ENCODE data around the gene DGKQ. TPM values are rescaled to one million over a fixed set of nuclear protein-coding genes. Genes with fewer than 3 reads are reported as not detected.

Gene DGKQ
- total and polyA plus RNA-seq, 2 of the 8 experiments (the other 6 are each of a cell fraction or from before 2014, with no cell fraction given) = 7.3 to 9.7 TPM

DNA sequence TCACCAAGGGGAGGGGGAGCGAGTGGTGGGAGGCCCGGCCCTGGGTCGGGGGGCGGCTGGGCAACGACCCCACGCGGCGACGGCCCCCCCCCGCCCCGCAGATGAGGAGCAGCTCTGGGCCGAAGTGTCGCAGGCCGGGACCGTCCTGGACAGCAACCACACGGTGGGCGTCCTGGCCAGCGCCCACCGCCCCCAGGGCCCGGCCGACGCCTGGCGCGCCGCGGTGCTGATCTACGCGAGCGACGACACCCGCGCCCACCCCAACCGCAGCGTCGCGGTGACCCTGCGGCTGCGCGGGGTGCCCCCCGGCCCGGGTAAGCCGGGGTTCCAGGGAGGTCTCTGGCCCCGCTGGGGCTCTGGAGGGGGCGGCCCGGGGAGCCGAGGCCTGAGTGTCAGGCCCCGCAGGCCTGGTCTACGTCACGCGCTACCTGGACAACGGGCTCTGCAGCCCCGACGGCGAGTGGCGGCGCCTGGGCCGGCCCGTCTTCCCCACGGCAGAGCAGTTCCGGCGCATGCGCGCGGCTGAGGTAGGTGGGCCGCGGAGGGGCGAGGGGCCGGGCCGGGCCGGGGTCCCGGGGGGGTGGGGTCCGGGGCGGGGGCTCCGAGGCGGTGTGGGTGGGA, 29.4 kb upstream of the DGKQ start:
- DNase-seq (ENCODE audit: low read depth in 1 of 2, low spot score in 2 of 2) (no peak), FAIRE-seq (no peak)
- H3K18ac ChIP-seq (ENCODE audit: extremely low read depth, low read length) = no peak overlapping the region; the same call in 1 of the 2 replicates
- WGBS, 2 experiments (ENCODE audit: extremely low coverage in 1 of 2, insufficient coverage in 1 of 2, insufficient read length in 1 of 2, insufficient replicate concordance in 2 of 2, low coverage in 1 of 2, low lambda C conversion rate in 2 of 2, missing lambda C conversion rate in 1 of 2) = 4% methylated on average over 25 of the region's 75 CpGs; no CpG with 5 or more reads in 1 of the 2 experiments
- no peak overlapping the region for H2AK5ac ChIP-seq (ENCODE audit: low read depth, low read length)
- no peak overlapping the region; the same call in 1 of the 2 replicates for H2AFZ ChIP-seq (ENCODE audit: low read length)
- no peak overlapping the region for H2BK20ac ChIP-seq (ENCODE audit: low read length)
- peaks cover 12% of the 10 kb centered on the region; the same call in 1 of the 2 replicates for H3K23me2 ChIP-seq (ENCODE audit: low read depth, low read length)
- H3K23ac ChIP-seq (ENCODE audit: insufficient read length) = no peak overlapping the region
- H2BK120ac ChIP-seq (replicated peaks; ENCODE audit: low read depth, low read length) = no peak overlapping the region
- ChIA-PET POLR2A (ENCODE audit: partially characterized antibody) (interaction anchor here (1.3 kb wide), 1 partner anchor 31 kb away, joined by 3 read pairs; no protein-coding TSS in a partner anchor), CTCF (ENCODE audit: partially characterized antibody) (interaction anchor here (1.9 kb wide), 1 partner anchor 16 kb away, joined by 5 read pairs; the partner anchor contains the start of gene IDUA)
- no peak overlapping the region for H2BK15ac ChIP-seq (ENCODE audit: low read length)
- no peak overlapping the region for H4K91ac ChIP-seq (replicated peaks; ENCODE audit: insufficient read length, low read length)
- peaks cover 0 to 4% (median 3%) of the 10 kb centered on the region in 4 experiments; a peak in 5 of 7 replicates for H3K4me1 ChIP-seq (replicated peaks in 1 of 4; ENCODE audit: control insufficient read depth in 3 of 4, insufficient read depth in 4 of 4, low read length in 3 of 4)
- H3K14ac ChIP-seq (ENCODE audit: insufficient read length) = no peak overlapping the region
- H4K8ac ChIP-seq (ENCODE audit: extremely low read depth, insufficient read depth, low read length) = no peak overlapping the region
- no peak overlapping the region for H3K9ac ChIP-seq (replicated peaks in 1 of 4; ENCODE audit: extremely low read depth in 1 of 4, low read depth in 3 of 4, low read length in 3 of 4)
- H3K36me3 ChIP-seq (ENCODE audit: control insufficient read depth in 2 of 4, insufficient read depth in 4 of 4, low read length in 3 of 4) = no peaks in the 10 kb centered on the region
- H3K9me3 ChIP-seq (ENCODE audit: insufficient read depth in 2 of 2, low read depth in 1 of 2, low read length in 1 of 2) = no peaks in the 10 kb centered on the region
- no peak overlapping the region for H3K4ac ChIP-seq (replicated peaks; ENCODE audit: insufficient read length, low read depth, low read length)
- H2BK12ac ChIP-seq (ENCODE audit: low read depth, low read length) = no peak overlapping the region
- H3K56ac ChIP-seq (replicated peaks; ENCODE audit: insufficient read length, low read depth, low read length) = no peak overlapping the region
- H4K20me1 ChIP-seq (replicated peaks in 1 of 2; ENCODE audit: control insufficient read depth in 1 of 2, insufficient read depth in 2 of 2, low read length in 2 of 2) = peaks cover 2 to 18% of the 10 kb centered on the region in 2 experiments
- H3K27me3 ChIP-seq (replicated peaks in 1 of 4; ENCODE audit: control insufficient read depth in 3 of 4, extremely low read depth in 1 of 4, insufficient read depth in 3 of 4, low read length in 3 of 4) = peaks cover 49 to 89% (median 84%) of the 10 kb centered on the region in 4 experiments
- H4K5ac ChIP-seq (ENCODE audit: insufficient read length, low read depth, low read length) = no peak overlapping the region
- H3K27ac ChIP-seq (ENCODE audit: low read depth, low read length) = no peak overlapping the region
- H3K4me2 ChIP-seq (ENCODE audit: insufficient read depth in 1 of 2, low read depth in 2 of 2, low read length in 2 of 2) = peak overlapping the region; percentile 61 to 76
- H2BK5ac ChIP-seq (ENCODE audit: low read depth, low read length) = no peak overlapping the region
- no peaks in the 10 kb centered on the region for H3K79me2 ChIP-seq (ENCODE audit: control insufficient read depth in 1 of 2, insufficient read depth in 2 of 2, low read length in 2 of 2)
- H3K4me3 ChIP-seq (ENCODE audit: extremely low read depth in 1 of 4, insufficient read depth in 2 of 4, low read depth in 3 of 4, low read length in 4 of 4) = peak overlapping the region; percentile 9 to 60 (median 32)
- no peaks in the 10 kb centered on the region for H3K79me1 ChIP-seq (ENCODE audit: low read depth, low read length)
- TF ChIP-seq KDM4A (IDR thresholded peaks at IDR 0.05; ENCODE audit: low read depth, low read length, severe bottlenecking) (peak; percentile 51), NANOG (IDR thresholded peaks at IDR 0.05; ENCODE audit: insufficient read depth, low read depth, low read length, poor library complexity, severe bottlenecking) (no peak), KDM1A (IDR thresholded peaks at IDR 0.05; ENCODE audit: borderline replicate concordance, low read length) (no peak), YY1 (IDR thresholded peaks at IDR 0.05; ENCODE audit: low read depth, low read length) (no peak), EZH2 (IDR thresholded peaks at IDR 0.05; ENCODE audit: low read depth, low read length, severe bottlenecking) (peak; percentile 75), SP2 (IDR thresholded peaks at IDR 0.05; ENCODE audit: low read length) (no peak), TCF12 (IDR thresholded peaks at IDR 0.05; ENCODE audit: low read depth, low read length) (no peak), CREB1 (IDR thresholded peaks at IDR 0.05) (no peak), BACH1 (IDR thresholded peaks at IDR 0.05; ENCODE audit: low read length) (no peak), SAP30 (IDR thresholded peaks at IDR 0.05; ENCODE audit: insufficient read depth, insufficient replicate concordance, low read length) (no peak), GTF2F1 (IDR thresholded peaks at IDR 0.05; ENCODE audit: borderline replicate concordance, low read depth, low read length) (no peak)
- TF ChIP-seq, protein P1, sequence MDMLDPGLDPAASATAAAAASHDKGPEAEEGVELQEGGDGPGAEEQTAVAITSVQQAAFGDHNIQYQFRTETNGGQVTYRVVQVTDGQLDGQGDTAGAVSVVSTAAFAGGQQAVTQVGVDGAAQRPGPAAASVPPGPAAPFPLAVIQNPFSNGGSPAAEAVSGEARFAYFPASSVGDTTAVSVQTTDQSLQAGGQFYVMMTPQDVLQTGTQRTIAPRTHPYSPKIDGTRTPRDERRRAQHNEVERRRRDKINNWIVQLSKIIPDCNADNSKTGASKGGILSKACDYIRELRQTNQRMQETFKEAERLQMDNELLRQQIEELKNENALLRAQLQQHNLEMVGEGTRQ (IDR thresholded peaks at IDR 0.05; ENCODE audit: low read length) = no peak

All from H1 (cell line).